ENCODE measurements around the gene RET. TPM values are rescaled to one million over a fixed set of nuclear protein-coding genes. Genes with fewer than 3 reads are reported as not detected.

RET gene
- total and polyA plus RNA-seq, 2 donors from 2014 or later, result 1.1 to 3.1 TPM

DNA sequence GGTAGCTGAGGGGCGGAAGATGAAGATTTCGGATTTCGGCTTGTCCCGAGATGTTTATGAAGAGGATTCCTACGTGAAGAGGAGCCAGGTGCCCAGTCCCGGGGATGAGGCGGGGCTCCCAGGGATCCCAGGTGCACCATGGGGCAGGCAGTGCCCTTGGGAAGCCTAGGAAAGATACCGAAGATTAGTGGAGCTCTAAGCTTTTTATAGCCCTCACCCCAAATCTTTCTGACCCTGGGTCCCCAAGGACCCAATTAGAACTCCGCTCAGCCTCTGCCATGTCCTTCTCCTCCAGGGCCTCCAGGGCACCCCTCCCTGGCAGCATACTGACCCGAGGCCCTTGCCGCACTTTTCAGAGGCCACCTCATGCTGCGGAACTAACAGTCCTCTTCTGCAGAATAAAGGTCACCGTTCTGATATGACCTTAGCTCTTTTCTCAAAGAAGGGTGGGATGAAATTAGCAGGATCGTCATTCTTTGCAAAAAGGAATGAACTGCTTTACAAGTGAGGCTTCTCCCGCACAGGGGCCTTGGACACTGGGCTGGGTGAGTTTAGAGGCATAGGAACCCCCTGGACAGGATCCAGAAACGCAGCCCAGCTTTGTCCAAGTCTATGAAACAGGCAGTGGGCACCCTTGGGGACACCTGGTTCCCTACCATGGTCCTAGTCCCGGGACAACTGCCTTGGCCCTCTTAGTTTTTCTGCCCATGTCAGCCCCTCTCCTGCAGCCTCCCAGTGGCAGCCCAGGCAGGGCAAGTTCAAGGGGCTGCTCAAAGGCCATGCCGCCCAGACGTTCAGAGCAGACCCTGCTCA, 43.5 kb downstream of the RET start:
- intact Hi-C loops (cut with DNase I), result no loop called here
- peak in 2 of 5 donors; percentile 19 to 55 for DNase-seq
- Histone ChIP-seq H3K27ac (ENCODE audit: low read depth in 2 of 2, low read length in 2 of 2) (no peak overlapping the region), H3K36me3 (ENCODE audit: control insufficient read depth in 2 of 3, insufficient read depth in 3 of 3, low read length in 3 of 3) (no peaks in the 10 kb centered on the region), H3K4me3 (ENCODE audit: low read length in 3 of 3) (no peak overlapping the region), H3K9me3 (ENCODE audit: control insufficient read depth in 2 of 3, insufficient read depth in 1 of 3, low read length in 3 of 3) (no peaks in the 10 kb centered on the region), H3K27me3 (ENCODE audit: control insufficient read depth, insufficient read depth, low read length) (no peaks in the 10 kb centered on the region), H3K9ac (ENCODE audit: low read length in 3 of 3) (no peak overlapping the region), H3K4me1 (ENCODE audit: control insufficient read depth in 2 of 3, insufficient read depth in 2 of 3, low read depth in 1 of 3, low read length in 3 of 3) (no peaks in the 10 kb centered on the region)
- TF ChIP-seq, protein P1, sequence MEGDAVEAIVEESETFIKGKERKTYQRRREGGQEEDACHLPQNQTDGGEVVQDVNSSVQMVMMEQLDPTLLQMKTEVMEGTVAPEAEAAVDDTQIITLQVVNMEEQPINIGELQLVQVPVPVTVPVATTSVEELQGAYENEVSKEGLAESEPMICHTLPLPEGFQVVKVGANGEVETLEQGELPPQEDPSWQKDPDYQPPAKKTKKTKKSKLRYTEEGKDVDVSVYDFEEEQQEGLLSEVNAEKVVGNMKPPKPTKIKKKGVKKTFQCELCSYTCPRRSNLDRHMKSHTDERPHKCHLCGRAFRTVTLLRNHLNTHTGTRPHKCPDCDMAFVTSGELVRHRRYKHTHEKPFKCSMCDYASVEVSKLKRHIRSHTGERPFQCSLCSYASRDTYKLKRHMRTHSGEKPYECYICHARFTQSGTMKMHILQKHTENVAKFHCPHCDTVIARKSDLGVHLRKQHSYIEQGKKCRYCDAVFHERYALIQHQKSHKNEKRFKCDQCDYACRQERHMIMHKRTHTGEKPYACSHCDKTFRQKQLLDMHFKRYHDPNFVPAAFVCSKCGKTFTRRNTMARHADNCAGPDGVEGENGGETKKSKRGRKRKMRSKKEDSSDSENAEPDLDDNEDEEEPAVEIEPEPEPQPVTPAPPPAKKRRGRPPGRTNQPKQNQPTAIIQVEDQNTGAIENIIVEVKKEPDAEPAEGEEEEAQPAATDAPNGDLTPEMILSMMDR (IDR thresholded peaks at IDR 0.05; ENCODE audit: borderline replicate concordance, extremely low read depth, insufficient read depth), result no peak
- FAIRE-seq, result no peak

DNA sequence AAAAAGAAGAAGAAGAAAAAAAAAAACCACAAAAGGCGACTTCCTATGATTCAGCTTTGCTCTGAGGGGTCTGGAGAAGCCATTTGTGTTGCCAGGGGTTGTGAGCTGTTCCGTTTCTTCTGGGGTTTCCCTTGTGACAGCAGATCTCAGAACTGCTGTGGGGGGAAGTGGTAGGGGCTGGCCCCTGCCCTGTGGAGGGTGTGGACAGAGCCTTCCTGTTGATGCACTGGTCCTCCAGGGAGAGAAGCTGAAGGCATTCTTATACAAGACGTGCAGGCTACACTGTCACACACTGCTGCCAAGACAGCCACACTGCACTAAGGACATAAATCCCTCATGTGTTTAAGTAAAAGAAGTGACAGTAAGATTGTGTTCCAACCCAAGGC, 44.1 kb downstream of the RET start:
- Histone ChIP-seq H3K4me1 (ENCODE audit: control insufficient read depth in 2 of 3, insufficient read depth in 2 of 3, low read depth in 1 of 3, low read length in 3 of 3) (no peaks in the 10 kb centered on the region), H3K27ac (ENCODE audit: low read depth in 2 of 2, low read length in 2 of 2) (no peak overlapping the region), H3K9ac (ENCODE audit: low read length in 3 of 3) (no peak overlapping the region), H3K9me3 (ENCODE audit: control insufficient read depth in 2 of 3, insufficient read depth in 1 of 3, low read length in 3 of 3) (no peaks in the 10 kb centered on the region), H3K27me3 (ENCODE audit: control insufficient read depth, insufficient read depth, low read length) (no peaks in the 10 kb centered on the region), H3K4me3 (ENCODE audit: low read length in 3 of 3) (no peak overlapping the region), H3K36me3 (ENCODE audit: control insufficient read depth in 2 of 3, insufficient read depth in 3 of 3, low read length in 3 of 3) (no peaks in the 10 kb centered on the region)
- intact Hi-C loops (cut with DNase I), result no loop called here
- FAIRE-seq (no peak), DNase-seq (peak in 2 of 5 donors; percentile 19 to 47)
- TF ChIP-seq, protein P1 (IDR thresholded peaks at IDR 0.05; ENCODE audit: borderline replicate concordance, extremely low read depth, insufficient read depth), result no peak

DNA sequence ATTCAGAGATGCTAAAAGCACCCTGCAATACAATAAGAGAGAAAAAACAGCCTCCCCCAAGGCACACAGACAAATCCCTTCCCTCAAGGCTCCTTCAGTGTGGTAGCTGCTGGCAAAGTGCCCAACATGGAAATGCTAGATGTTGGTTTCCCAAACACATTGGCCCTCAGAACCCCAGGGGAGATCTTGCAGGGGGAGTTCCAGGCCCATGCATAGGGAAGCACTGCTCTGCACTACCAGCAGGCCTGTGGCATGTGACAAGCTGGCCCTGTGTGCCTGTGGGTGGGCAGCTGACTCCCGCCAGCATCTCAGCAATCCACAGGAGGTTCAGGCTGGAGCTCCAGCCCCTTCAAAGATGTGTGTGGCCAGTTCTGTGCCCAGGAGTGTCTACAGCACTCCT, 44.6 kb downstream of the RET start:
- intact Hi-C loops (cut with DNase I), result no loop called here
- no peaks in the 10 kb centered on the region for H3K4me1 ChIP-seq (ENCODE audit: control insufficient read depth in 2 of 3, insufficient read depth in 2 of 3, low read depth in 1 of 3, low read length in 3 of 3)
- no peaks in the 10 kb centered on the region for H3K36me3 ChIP-seq (ENCODE audit: control insufficient read depth in 2 of 3, insufficient read depth in 3 of 3, low read length in 3 of 3)
- no peaks in the 10 kb centered on the region for H3K9me3 ChIP-seq (ENCODE audit: control insufficient read depth in 2 of 3, insufficient read depth in 1 of 3, low read length in 3 of 3)
- H3K27me3 ChIP-seq (ENCODE audit: control insufficient read depth, insufficient read depth, low read length), result no peaks in the 10 kb centered on the region
- FAIRE-seq (no peak), DNase-seq (peak in 2 of 5 donors; percentile 31 to 59)
- H3K4me3 ChIP-seq (ENCODE audit: low read length in 3 of 3), result no peak overlapping the region
- TF ChIP-seq, protein P1 (IDR thresholded peaks at IDR 0.05; ENCODE audit: borderline replicate concordance, extremely low read depth, insufficient read depth), result no peak
- H3K27ac ChIP-seq (ENCODE audit: low read depth in 2 of 2, low read length in 2 of 2), result no peak overlapping the region
- no peak overlapping the region for H3K9ac ChIP-seq (ENCODE audit: low read length in 3 of 3)
